GM18526 (cell line): ENCODE results near the gene R3HDM4.
A peak's percentile ranks its signal among the peaks of the same experiment; 100 is the strongest.

Source experiments
- POLR2A ChIP-seq: IDR thresholded peaks from 3 replicates; pipeline ENCODE4 v1.6.1; 2011; ENCODE audit not compliant: insufficient read length; ENCODE audit errors: extremely low read depth

R3HDM4 gene

GRCh38 chr19:899336-900042 is 13.5 kb downstream of the R3HDM4 start:
- no peak for TF ChIP-seq POLR2A

GRCh38 chr19:898663-899062 is 14.4 kb downstream of the R3HDM4 start:
- TF ChIP-seq POLR2A, result no peak

DNA sequence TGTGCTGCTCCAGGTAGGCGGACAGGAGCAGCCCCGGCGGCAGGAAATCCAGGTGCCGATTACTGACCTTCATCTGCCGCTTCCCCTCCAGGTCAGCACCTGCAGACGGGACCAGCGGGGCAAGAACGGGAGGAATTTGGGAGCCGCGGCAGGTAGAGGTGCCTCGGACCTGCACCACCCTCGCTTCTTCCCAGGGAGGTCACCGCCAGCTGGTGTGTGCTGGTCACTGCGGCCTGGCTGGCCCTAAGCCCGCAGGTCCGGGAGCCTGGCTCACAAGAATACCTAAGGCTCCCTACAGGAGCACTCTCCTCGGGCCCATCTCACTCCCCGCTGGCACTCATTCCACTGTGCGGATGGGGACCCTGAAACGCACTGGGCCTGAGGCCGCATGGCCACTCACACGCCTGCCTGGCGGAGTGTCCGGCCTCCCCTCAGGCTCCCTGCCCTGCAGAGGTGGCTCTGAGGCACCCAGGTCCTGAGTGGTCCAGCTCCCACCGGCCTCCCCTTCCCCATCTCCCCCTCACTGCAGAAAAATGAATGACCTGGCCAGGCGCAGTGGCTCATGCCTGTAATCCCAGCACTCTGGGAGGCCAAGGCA is 15.5 kb downstream of the R3HDM4 start:
- no peak for TF ChIP-seq POLR2A

GRCh38 chr19:896999-897398 is 16.0 kb downstream of the R3HDM4 start:
- no peak for TF ChIP-seq POLR2A

DNA sequence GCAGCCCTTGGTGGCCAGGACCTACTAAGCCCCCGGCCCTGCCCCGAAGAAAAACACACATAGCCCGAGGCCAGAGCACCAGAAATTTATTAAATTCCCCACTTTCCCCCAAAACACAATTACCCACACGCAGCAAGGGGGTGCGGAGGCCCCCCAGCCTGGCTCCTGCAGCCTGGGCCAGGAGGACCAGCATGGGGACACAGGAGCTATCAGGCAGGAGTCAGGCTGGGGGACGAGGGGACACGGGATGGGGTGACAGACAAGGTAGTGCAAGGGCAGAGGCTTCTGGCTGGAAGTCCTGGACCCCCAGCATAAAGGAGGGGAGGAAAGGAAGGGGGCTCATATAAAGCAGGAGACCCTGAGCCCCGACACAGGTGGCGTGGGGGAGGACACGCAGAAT is 16.6 kb downstream of the R3HDM4 start:
- TF ChIP-seq POLR2A, result no peak

GRCh38 chr19:892894-893689 is 19.9 kb downstream of the R3HDM4 start, which contains the start of the genes MED16 and RNU6-9:
Gene MED16, minus strand, starts transcription at chr19:893187. Its CDS starts 2,056 bp downstream, at chr19:891131.
Gene RNU6-9, plus strand, starts transcription at chr19:893484.
- TF ChIP-seq POLR2A, result peak; percentile 73

- TF ChIP-seq POLR2A, result no peak
These were observed 20.7 kb downstream of the R3HDM4 start for GRCh38 chr19:892243-892893.

DNA sequence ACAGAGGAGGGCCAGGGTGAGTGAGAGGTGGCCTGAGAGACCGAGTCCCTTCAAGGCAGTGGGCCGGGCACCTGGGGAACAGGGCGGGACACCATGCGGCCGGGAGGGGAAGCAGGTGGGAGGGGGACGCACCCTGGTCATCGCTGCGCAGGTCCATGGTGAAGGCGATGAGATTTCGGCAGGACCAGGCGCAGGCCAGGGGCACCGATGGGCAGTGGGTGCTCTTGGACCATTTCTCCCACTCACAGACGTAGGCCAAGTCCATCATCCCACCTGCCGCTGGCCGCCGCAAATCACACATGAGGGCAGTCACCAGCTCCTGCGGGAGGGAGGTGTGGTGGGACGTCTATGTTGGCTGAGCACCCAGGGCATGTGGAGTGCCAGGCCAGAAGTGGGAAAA is 22.2 kb downstream of the R3HDM4 start:
- TF ChIP-seq POLR2A, result no peak

DNA sequence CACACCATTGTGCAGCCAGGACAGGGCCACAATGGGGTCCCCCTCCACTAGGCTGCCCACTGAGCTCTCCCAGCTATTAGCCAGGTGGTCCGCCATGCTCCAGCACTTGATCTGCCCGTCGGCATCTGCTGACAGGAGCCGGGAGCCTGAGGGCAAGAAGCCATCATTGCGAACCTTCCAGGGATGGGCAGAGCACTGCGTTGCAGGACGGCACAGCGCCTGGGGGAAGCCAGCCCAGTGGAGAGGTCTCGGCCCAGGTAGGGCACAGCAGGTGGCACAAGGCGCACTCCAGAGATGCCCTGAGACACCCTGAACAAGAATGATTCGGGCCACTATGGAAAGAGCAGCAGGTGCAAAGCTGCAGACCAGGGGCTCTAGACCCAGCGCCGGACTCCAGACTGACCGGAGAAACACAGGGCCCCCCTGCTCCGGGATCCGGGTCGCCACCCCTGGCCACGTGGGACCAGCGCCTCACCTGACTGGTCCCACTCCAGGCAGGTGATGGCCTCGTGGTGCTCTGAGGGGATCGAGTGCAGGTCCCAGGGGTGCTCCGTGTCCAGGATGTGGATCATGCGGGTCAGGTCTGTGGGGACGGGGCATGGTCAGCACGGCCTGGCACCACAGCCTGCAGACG is 23.2 kb downstream of the R3HDM4 start:
- no peak for TF ChIP-seq POLR2A

- TF ChIP-seq POLR2A, result no peak
These were observed 24.2 kb downstream of the R3HDM4 start for GRCh38 chr19:888581-889385.

GRCh38 chr19:887599-887998 is 25.4 kb downstream of the R3HDM4 start:
- TF ChIP-seq POLR2A, result no peak

GRCh38 chr19:887072-887471 is 25.9 kb downstream of the R3HDM4 start:
- no peak for TF ChIP-seq POLR2A

- no peak for TF ChIP-seq POLR2A
These were observed 27.3 kb downstream of the R3HDM4 start for GRCh38 chr19:885536-886224.
